ENCODE measurements around the gene SLC40A1. TPM values are rescaled to one million over a fixed set of nuclear protein-coding genes. Genes with fewer than 3 reads are reported as not detected.

Gene SLC40A1
- total RNA-seq, 1 donor from 2014 or later: 3.1 TPM

GRCh38 chr2:189536830-189537229, 43.8 kb downstream of the SLC40A1 start:
- H3K27ac Mint-ChIP-seq (ENCODE audit: unreplicated experiment): no peak overlapping the region
- Histone ChIP-seq H3K36me3 (ENCODE audit: insufficient read depth, low read length) (no peaks in the 10 kb centered on the region), H3K27ac (ENCODE audit: low read depth, low read length) (no peak overlapping the region), H3K4me3 (ENCODE audit: insufficient read depth, low read depth, low read length) (no peak overlapping the region), H2AFZ (ENCODE audit: low read depth, low read length) (no peak overlapping the region), H3K27me3 (ENCODE audit: insufficient read depth, low read length) (no peaks in the 10 kb centered on the region), H3K4me2 (ENCODE audit: low read length) (no peak overlapping the region), H3K9me3 (ENCODE audit: insufficient read depth, low read depth, low read length) (no peaks in the 10 kb centered on the region), H3K9ac (ENCODE audit: low read length) (no peak overlapping the region), H4K20me1 (ENCODE audit: insufficient read depth, low read length) (no peaks in the 10 kb centered on the region), H3K4me1 (ENCODE audit: insufficient read depth, low read length) (no peaks in the 10 kb centered on the region), H3K79me2 (ENCODE audit: insufficient read depth, low read length) (no peaks in the 10 kb centered on the region)
- DNase-seq (ENCODE audit: low read depth) (no peak), FAIRE-seq (no peak)
- no peaks in the 10 kb centered on the region for H3K27me3 Mint-ChIP-seq (ENCODE audit: low read depth, unreplicated experiment)
- TF ChIP-seq CTCF (IDR thresholded peaks at IDR 0.05; ENCODE audit: insufficient read depth, low read depth, low read length) (no peak), EZH2 (IDR thresholded peaks at IDR 0.05; ENCODE audit: insufficient read depth, low read length) (no peak)
- no peaks in the 10 kb centered on the region for H3K36me3 Mint-ChIP-seq (ENCODE audit: low read depth, unreplicated experiment)
- no peaks in the 10 kb centered on the region for H3K9me3 Mint-ChIP-seq (ENCODE audit: unreplicated experiment)
- H3K4me1 Mint-ChIP-seq (ENCODE audit: low read depth, unreplicated experiment): peaks cover 15% of the 10 kb centered on the region
- no peak overlapping the region for H3K4me3 Mint-ChIP-seq (ENCODE audit: unreplicated experiment)

DNA sequence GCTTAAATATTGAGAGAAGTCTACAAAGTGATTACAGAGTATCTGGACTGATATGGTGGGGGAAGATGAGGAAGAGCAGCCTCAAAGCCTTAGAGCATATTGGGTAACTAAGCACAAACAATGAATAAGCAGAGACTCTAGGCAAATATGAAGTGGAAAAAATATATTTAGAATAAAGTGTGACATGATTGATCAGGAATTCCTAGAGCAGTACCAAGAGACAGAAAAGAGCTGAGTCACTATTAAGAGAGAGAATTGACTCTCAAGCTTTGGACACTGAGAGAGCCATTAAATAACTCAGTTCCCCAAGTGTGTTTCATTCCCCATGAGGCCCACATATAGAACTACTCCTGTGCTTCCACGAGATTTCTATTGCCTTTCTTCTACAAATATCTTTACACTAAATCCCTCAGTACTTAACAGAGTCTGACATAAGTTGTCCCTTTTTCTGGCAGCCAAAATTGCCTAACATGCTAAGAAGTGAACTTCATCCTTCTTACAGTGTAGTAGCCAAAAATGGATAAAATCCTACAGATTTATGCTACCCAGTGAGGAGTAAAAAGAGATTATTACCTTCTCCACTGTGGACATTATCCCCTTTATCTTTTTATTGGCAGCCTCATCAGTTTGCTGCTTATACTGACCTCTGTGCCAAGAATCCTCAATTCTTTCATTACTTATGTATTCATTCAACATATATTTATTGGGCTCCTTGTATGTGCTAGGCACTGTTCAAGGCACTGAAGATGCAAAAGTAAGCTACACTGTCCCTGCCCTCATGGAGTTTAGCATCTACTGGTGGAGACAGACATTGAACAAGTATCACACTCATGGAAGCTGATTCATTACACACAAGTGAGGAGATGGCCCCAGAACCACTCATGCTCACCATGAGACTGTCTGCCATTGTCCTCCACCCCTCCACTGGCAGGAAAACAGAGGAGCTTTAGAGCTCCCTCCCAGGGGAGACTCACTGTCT, 45.4 kb downstream of the SLC40A1 start:
- Histone ChIP-seq H3K9ac (ENCODE audit: low read length) (no peak overlapping the region), H3K4me2 (ENCODE audit: low read length) (no peak overlapping the region), H4K20me1 (ENCODE audit: insufficient read depth, low read length) (no peaks in the 10 kb centered on the region), H3K9me3 (ENCODE audit: insufficient read depth, low read depth, low read length) (no peaks in the 10 kb centered on the region), H3K4me3 (ENCODE audit: insufficient read depth, low read depth, low read length) (no peak overlapping the region), H3K4me1 (ENCODE audit: insufficient read depth, low read length) (no peaks in the 10 kb centered on the region), H2AFZ (ENCODE audit: low read depth, low read length) (no peak overlapping the region), H3K79me2 (ENCODE audit: insufficient read depth, low read length) (no peaks in the 10 kb centered on the region), H3K27me3 (ENCODE audit: insufficient read depth, low read length) (no peaks in the 10 kb centered on the region), H3K36me3 (ENCODE audit: insufficient read depth, low read length) (no peaks in the 10 kb centered on the region), H3K27ac (ENCODE audit: low read depth, low read length) (no peak overlapping the region)
- FAIRE-seq (no peak), DNase-seq (ENCODE audit: low read depth) (peak; percentile 60)
- Mint-ChIP-seq H3K27me3 (ENCODE audit: low read depth, unreplicated experiment) (no peaks in the 10 kb centered on the region), H3K9me3 (ENCODE audit: unreplicated experiment) (no peaks in the 10 kb centered on the region), H3K4me3 (ENCODE audit: unreplicated experiment) (no peak overlapping the region), H3K4me1 (ENCODE audit: low read depth, unreplicated experiment) (peaks cover 15% of the 10 kb centered on the region), H3K27ac (ENCODE audit: unreplicated experiment) (peak overlapping the region; percentile 80), H3K36me3 (ENCODE audit: low read depth, unreplicated experiment) (no peaks in the 10 kb centered on the region)
- TF ChIP-seq CTCF (IDR thresholded peaks at IDR 0.05; ENCODE audit: insufficient read depth, low read depth, low read length) (no peak), EZH2 (IDR thresholded peaks at IDR 0.05; ENCODE audit: insufficient read depth, low read length) (no peak)

All from astrocyte (in vitro differentiated cells and primary cell).